Body of pancreas (tissue), 4 donors: ENCODE data around the gene MTA3.

Experiments used
- CTCF ChIP-seq, 7 experiments: fragments of 450-650 bp in 4 of 7; fragments of 200-600 bp in 3 of 7; sonication (generic) in 3 of 7; IDR thresholded peaks; one replicate each; pipeline ENCODE4 v1.5.1; 2016 to 2019; ENCODE audit warnings: antibody characterized with exemption in 7 of 7
- POLR2A ChIP-seq, 3 donors: fragments of 450-650 bp; IDR thresholded peaks; one replicate each; pipeline ENCODE4 v1.6.1; 2016; ENCODE audit warnings: antibody characterized with exemption in 3 of 3, mild to moderate bottlenecking in 2 of 3

GRCh38 chr2:42721898-42722297 is 153.5 kb downstream of the MTA3 start:
- TF ChIP-seq CTCF (IDR thresholded peaks at IDR 0.05): no peak
- no peak for TF ChIP-seq POLR2A (IDR thresholded peaks at IDR 0.05)
